ENCODE results near the gene PTGS1. TPM values are rescaled to one million over a fixed set of nuclear protein-coding genes. Genes with fewer than 3 reads are reported as not detected.
A peak's percentile ranks its signal among the peaks of the same experiment; 100 is the strongest.

Gene PTGS1
- total and polyA plus RNA-seq, 2 of the 8 experiments (the other 6 are each of a cell fraction or from before 2014, with no cell fraction given), result 1.1 to 1.9 TPM

GRCh38 chr9:122333169-122333808 is 37.5 kb upstream of the PTGS1 start:
- Histone ChIP-seq H3K14ac (ENCODE audit: insufficient read length) (no peak overlapping the region), H3K9me3 (ENCODE audit: insufficient read depth in 2 of 2, low read depth in 1 of 2, low read length in 1 of 2) (no peaks in the 10 kb centered on the region), H3K4me1 (replicated peaks in 1 of 4; ENCODE audit: control insufficient read depth in 3 of 4, insufficient read depth in 4 of 4, low read length in 3 of 4) (peaks cover 17 to 36% (median 27%) of the 10 kb centered on the region in 4 experiments), H4K5ac (ENCODE audit: insufficient read length, low read depth, low read length) (no peak overlapping the region), H2BK20ac (ENCODE audit: low read length) (peak overlapping the region; percentile 82; the same call in 1 of the 2 replicates), H2BK12ac (ENCODE audit: low read depth, low read length) (0 out of 2 replicates have a peak overlapping the region, but pooled peaks have one; percentile 29), H3K56ac (replicated peaks; ENCODE audit: insufficient read length, low read depth, low read length) (no peak overlapping the region), H3K18ac (ENCODE audit: extremely low read depth, low read length) (0 out of 2 replicates have a peak overlapping the region, but pooled peaks have one; percentile 43), H3K23ac (ENCODE audit: insufficient read length) (no peak overlapping the region), H2AFZ (ENCODE audit: low read length) (no peak overlapping the region), H3K4me3 (ENCODE audit: extremely low read depth in 1 of 4, insufficient read depth in 2 of 4, low read depth in 3 of 4, low read length in 4 of 4) (no peak overlapping the region), H3K27me3 (replicated peaks in 1 of 4; ENCODE audit: control insufficient read depth in 3 of 4, extremely low read depth in 1 of 4, insufficient read depth in 3 of 4, low read length in 3 of 4) (no peaks in the 10 kb centered on the region), H2BK120ac (replicated peaks; ENCODE audit: low read depth, low read length) (no peak overlapping the region), H4K20me1 (replicated peaks in 1 of 2; ENCODE audit: control insufficient read depth in 1 of 2, insufficient read depth in 2 of 2, low read length in 2 of 2) (no peaks in the 10 kb centered on the region), H3K36me3 (ENCODE audit: control insufficient read depth in 2 of 4, insufficient read depth in 4 of 4, low read length in 3 of 4) (no peaks in the 10 kb centered on the region), H3K4me2 (ENCODE audit: insufficient read depth in 1 of 2, low read depth in 2 of 2, low read length in 2 of 2) (no peak overlapping the region; a peak in 1 of 4 replicates), H3K79me2 (ENCODE audit: control insufficient read depth in 1 of 2, insufficient read depth in 2 of 2, low read length in 2 of 2) (no peaks in the 10 kb centered on the region), H4K91ac (replicated peaks; ENCODE audit: insufficient read length, low read length) (no peak overlapping the region), H3K4ac (replicated peaks; ENCODE audit: insufficient read length, low read depth, low read length) (no peak overlapping the region), H2BK15ac (ENCODE audit: low read length) (no peak overlapping the region), H2AK5ac (ENCODE audit: low read depth, low read length) (no peak overlapping the region), H3K27ac (ENCODE audit: low read depth, low read length) (no peak overlapping the region), H3K9ac (replicated peaks in 1 of 4; ENCODE audit: extremely low read depth in 1 of 4, low read depth in 3 of 4, low read length in 3 of 4) (no peak overlapping the region), H2BK5ac (ENCODE audit: low read depth, low read length) (peak overlapping the region; percentile 18; the same call in 1 of the 2 replicates), H3K79me1 (ENCODE audit: low read depth, low read length) (no peaks in the 10 kb centered on the region), H3K23me2 (ENCODE audit: low read depth, low read length) (no peaks in the 10 kb centered on the region; the same call in 1 of the 2 replicates), H4K8ac (ENCODE audit: extremely low read depth, insufficient read depth, low read length) (no peak overlapping the region)
- ChIA-PET POLR2A (ENCODE audit: partially characterized antibody) (interaction anchor here (0.8 kb wide), 1 partner anchor 30 kb away, joined by 3 read pairs; no protein-coding TSS in a partner anchor), CTCF (ENCODE audit: partially characterized antibody) (interaction anchor here (1.0 to 25.6 kb wide), 6 partner anchors 10 to 235 kb away, joined by 3 to 544 read pairs (median 4); no protein-coding TSS in a partner anchor)
- 67% methylated on average over 10 of the region's 10 CpGs; no CpG with 5 or more reads in 1 of the 2 experiments for WGBS, 2 experiments (ENCODE audit: extremely low coverage in 1 of 2, insufficient coverage in 1 of 2, insufficient read length in 1 of 2, insufficient replicate concordance in 2 of 2, low coverage in 1 of 2, low lambda C conversion rate in 2 of 2, missing lambda C conversion rate in 1 of 2)
- no peak for FAIRE-seq
- DNase-seq (ENCODE audit: low read depth in 1 of 2, low spot score in 2 of 2), result no peak
- no peak for TF ChIP-seq POLR2AphosphoS5 (IDR thresholded peaks at IDR 0.05; ENCODE audit: low read depth, low read length)
- TF ChIP-seq SP4 (IDR thresholded peaks at IDR 0.05; ENCODE audit: low read length), result no peak

All from H1 (cell line).